SK-N-SH (cell line): ENCODE measurements around the gene DPYSL4.

ENCODE experiments used
- FOXM1 ChIP-seq: IDR thresholded peaks from 2 replicates; pipeline ENCODE4 v1.4.0; 2012; ENCODE audit warnings: low read depth, mild to moderate bottlenecking
- TF ChIP-seq, protein P1 (sequence below): fragments of 200-600 bp; sonication (generic); IDR thresholded peaks from 2 replicates; pipeline ENCODE4 v1.6.1; 2017; ENCODE audit warnings: antibody characterized with exemption, mild to moderate bottlenecking, moderate library complexity

DNA sequence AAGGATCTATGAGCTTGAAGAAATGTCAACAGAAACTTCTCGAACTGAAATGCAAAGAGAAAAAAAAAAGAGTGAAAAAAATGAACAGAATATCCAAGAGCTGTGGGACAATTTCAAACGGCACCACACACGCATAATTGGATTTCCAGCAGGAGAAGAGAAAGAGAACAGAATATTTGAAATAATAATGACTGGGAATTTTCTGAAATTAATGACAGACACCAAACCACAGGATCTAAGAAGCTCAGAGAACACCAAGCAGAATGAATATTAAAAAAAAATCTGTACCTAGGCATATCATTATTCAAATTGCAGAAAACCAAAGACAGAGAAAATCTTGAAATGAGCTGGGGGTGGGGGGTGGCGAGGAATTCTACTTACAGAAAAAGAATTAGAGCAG lies 27.2 kb downstream of the DPYSL4 start:
- TF ChIP-seq, protein P1, sequence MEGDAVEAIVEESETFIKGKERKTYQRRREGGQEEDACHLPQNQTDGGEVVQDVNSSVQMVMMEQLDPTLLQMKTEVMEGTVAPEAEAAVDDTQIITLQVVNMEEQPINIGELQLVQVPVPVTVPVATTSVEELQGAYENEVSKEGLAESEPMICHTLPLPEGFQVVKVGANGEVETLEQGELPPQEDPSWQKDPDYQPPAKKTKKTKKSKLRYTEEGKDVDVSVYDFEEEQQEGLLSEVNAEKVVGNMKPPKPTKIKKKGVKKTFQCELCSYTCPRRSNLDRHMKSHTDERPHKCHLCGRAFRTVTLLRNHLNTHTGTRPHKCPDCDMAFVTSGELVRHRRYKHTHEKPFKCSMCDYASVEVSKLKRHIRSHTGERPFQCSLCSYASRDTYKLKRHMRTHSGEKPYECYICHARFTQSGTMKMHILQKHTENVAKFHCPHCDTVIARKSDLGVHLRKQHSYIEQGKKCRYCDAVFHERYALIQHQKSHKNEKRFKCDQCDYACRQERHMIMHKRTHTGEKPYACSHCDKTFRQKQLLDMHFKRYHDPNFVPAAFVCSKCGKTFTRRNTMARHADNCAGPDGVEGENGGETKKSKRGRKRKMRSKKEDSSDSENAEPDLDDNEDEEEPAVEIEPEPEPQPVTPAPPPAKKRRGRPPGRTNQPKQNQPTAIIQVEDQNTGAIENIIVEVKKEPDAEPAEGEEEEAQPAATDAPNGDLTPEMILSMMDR, result no peak
- no peak for TF ChIP-seq FOXM1
